Muscle layer of colon (tissue), 2 donors: Measurements from ENCODE around the gene TDRD9.
"Not testable (repeated sequence)": the region's sequence is repeated elsewhere in the genome, so short reads cannot be mapped to it uniquely, and the experiment has no call there.

Source experiments
- H3K27ac ChIP-seq: one replicate; pipeline ENCODE4 v1.7.0; 2013; ENCODE audit warnings: low read depth, mild to moderate bottlenecking, low read length, moderate library complexity
- H3K27me3 ChIP-seq, 2 donors: one replicate each; pipeline ENCODE4 v1.7.0; 2013; ENCODE audit warnings: low read length in 2 of 2, mild to moderate bottlenecking in 2 of 2; ENCODE audit not compliant: insufficient read depth in 2 of 2, control insufficient read depth in 1 of 2
- H3K36me3 ChIP-seq: one replicate; pipeline ENCODE4 v1.7.0; 2013; ENCODE audit warnings: mild to moderate bottlenecking, low read length; ENCODE audit not compliant: insufficient read depth
- H3K4me1 ChIP-seq: one replicate; pipeline ENCODE4 v1.7.0; 2013; ENCODE audit warnings: mild to moderate bottlenecking, low read length; ENCODE audit not compliant: insufficient read depth
- H3K4me3 ChIP-seq, 2 donors: one replicate each; pipeline ENCODE4 v1.7.0; 2013; ENCODE audit warnings: low read length in 2 of 2, low read depth in 1 of 2, mild to moderate bottlenecking in 1 of 2, moderate library complexity in 1 of 2
- H3K9ac ChIP-seq: one replicate; pipeline ENCODE4 v1.7.0; 2013; ENCODE audit warnings: low read length
- H3K9me3 ChIP-seq: one replicate; pipeline ENCODE4 v1.7.0; 2013; ENCODE audit warnings: mild to moderate bottlenecking, low read length
- donor health status: abdominal sarcoma.
- donor health status: Adenocarcinoma of cecum.

Gene TDRD9

GRCh38 chr14:103966631-103967030 is 38.4 kb downstream of the TDRD9 start:
- no peak overlapping the region for H3K4me3 ChIP-seq
- no peak overlapping the region for H3K9ac ChIP-seq
- H3K36me3 ChIP-seq = no peaks in the 10 kb centered on the region
- H3K27ac ChIP-seq = no peak overlapping the region
- peaks cover 0 to 3% of the 10 kb centered on the region in 2 donors for H3K27me3 ChIP-seq
- H3K9me3 ChIP-seq = no peaks in the 10 kb centered on the region
- peaks cover 4% of the 10 kb centered on the region for H3K4me1 ChIP-seq

GRCh38 chr14:103969961-103970360 is 41.7 kb downstream of the TDRD9 start:
- Histone ChIP-seq H3K4me3 (no peak overlapping the region), H3K9me3 (no peaks in the 10 kb centered on the region), H3K27ac (no peak overlapping the region), H3K4me1 (no peaks in the 10 kb centered on the region), H3K9ac (no peak overlapping the region), H3K36me3 (no peaks in the 10 kb centered on the region), H3K27me3 (peaks cover 0 to 2% of the 10 kb centered on the region in 2 donors)

GRCh38 chr14:103973354-103973753 is 45.1 kb downstream of the TDRD9 start:
- Histone ChIP-seq H3K9me3 (no peaks in the 10 kb centered on the region), H3K36me3 (no peaks in the 10 kb centered on the region), H3K27ac (no peak overlapping the region), H3K4me1 (no peaks in the 10 kb centered on the region), H3K27me3 (no peaks in the 10 kb centered on the region), H3K9ac (no peak overlapping the region), H3K4me3 (no peak overlapping the region)

GRCh38 chr14:103974575-103974974 is 46.3 kb downstream of the TDRD9 start:
- Histone ChIP-seq H3K4me3 (no peak overlapping the region), H3K27ac (no peak overlapping the region), H3K27me3 (no peaks in the 10 kb centered on the region), H3K4me1 (no peaks in the 10 kb centered on the region), H3K9ac (no peak overlapping the region), H3K9me3 (no peaks in the 10 kb centered on the region), H3K36me3 (no peaks in the 10 kb centered on the region)

- not testable (repeated sequence) for H3K4me1 ChIP-seq, H3K9ac ChIP-seq, H3K27ac ChIP-seq, H3K36me3 ChIP-seq, H3K27me3 ChIP-seq, H3K4me3 ChIP-seq, H3K9me3 ChIP-seq
These were observed 52.5 kb downstream of the TDRD9 start for GRCh38 chr14:103980623-103981238.

GRCh38 chr14:103984196-103984595 is 55.9 kb downstream of the TDRD9 start:
- H3K9me3 ChIP-seq = no peaks in the 10 kb centered on the region
- no peak overlapping the region for H3K4me3 ChIP-seq
- no peaks in the 10 kb centered on the region for H3K27me3 ChIP-seq
- no peaks in the 10 kb centered on the region for H3K36me3 ChIP-seq
- no peak overlapping the region for H3K9ac ChIP-seq
- no peaks in the 10 kb centered on the region for H3K4me1 ChIP-seq
- no peak overlapping the region for H3K27ac ChIP-seq

- Histone ChIP-seq H3K36me3 (no peaks in the 10 kb centered on the region), H3K27me3 (no peaks in the 10 kb centered on the region), H3K9ac (no peak overlapping the region), H3K4me3 (no peak overlapping the region), H3K4me1 (no peaks in the 10 kb centered on the region), H3K9me3 (no peaks in the 10 kb centered on the region), H3K27ac (no peak overlapping the region)
These were observed 60.8 kb downstream of the TDRD9 start for GRCh38 chr14:103989034-103989433.

GRCh38 chr14:103989964-103990363 is 61.7 kb downstream of the TDRD9 start:
- H3K27ac ChIP-seq = no peak overlapping the region
- H3K9me3 ChIP-seq = no peaks in the 10 kb centered on the region
- H3K9ac ChIP-seq = no peak overlapping the region
- H3K4me1 ChIP-seq = no peaks in the 10 kb centered on the region
- no peaks in the 10 kb centered on the region for H3K27me3 ChIP-seq
- no peaks in the 10 kb centered on the region for H3K36me3 ChIP-seq
- H3K4me3 ChIP-seq = no peak overlapping the region

GRCh38 chr14:103994535-103995184 is 66.4 kb downstream of the TDRD9 start:
- no peaks in the 10 kb centered on the region for H3K9me3 ChIP-seq
- no peak overlapping the region for H3K4me3 ChIP-seq
- no peak overlapping the region for H3K27ac ChIP-seq
- H3K4me1 ChIP-seq = no peaks in the 10 kb centered on the region
- no peaks in the 10 kb centered on the region for H3K36me3 ChIP-seq
- H3K9ac ChIP-seq = no peak overlapping the region
- no peaks in the 10 kb centered on the region for H3K27me3 ChIP-seq

GRCh38 chr14:103995876-103996275 is 67.6 kb downstream of the TDRD9 start:
- H3K4me1 ChIP-seq = no peaks in the 10 kb centered on the region
- no peak overlapping the region for H3K27ac ChIP-seq
- no peak overlapping the region for H3K4me3 ChIP-seq
- no peaks in the 10 kb centered on the region for H3K27me3 ChIP-seq
- H3K36me3 ChIP-seq = no peaks in the 10 kb centered on the region
- H3K9ac ChIP-seq = no peak overlapping the region
- no peaks in the 10 kb centered on the region for H3K9me3 ChIP-seq

- Histone ChIP-seq H3K27ac (no peak overlapping the region), H3K9me3 (no peaks in the 10 kb centered on the region), H3K27me3 (no peaks in the 10 kb centered on the region), H3K9ac (no peak overlapping the region), H3K36me3 (no peaks in the 10 kb centered on the region), H3K4me1 (no peaks in the 10 kb centered on the region), H3K4me3 (no peak overlapping the region)
These were observed 69.1 kb downstream of the TDRD9 start for GRCh38 chr14:103997391-103997790.

- H3K9ac ChIP-seq = no peak overlapping the region
- no peaks in the 10 kb centered on the region for H3K27me3 ChIP-seq
- no peak overlapping the region for H3K4me3 ChIP-seq
- H3K36me3 ChIP-seq = no peaks in the 10 kb centered on the region
- H3K9me3 ChIP-seq = no peaks in the 10 kb centered on the region
- no peaks in the 10 kb centered on the region for H3K4me1 ChIP-seq
- H3K27ac ChIP-seq = no peak overlapping the region
These were observed 69.8 kb downstream of the TDRD9 start for GRCh38 chr14:103998027-103998426.
